Endodermal cell (in vitro differentiated cells): Measurements from ENCODE around the gene MNT. TPM values are rescaled to one million over a fixed set of nuclear protein-coding genes. Genes with fewer than 3 reads are reported as not detected.

Experiments used
- DNase-seq: peaks from one replicate; pipeline ENCODE4 v3.0.0-alpha.2; 2017
- H3K27ac ChIP-seq: 2 replicates; pipeline ENCODE4 v1.5.1; 2013; ENCODE audit warnings: mild to moderate bottlenecking, low read depth, low read length, moderate library complexity
- H3K27me3 ChIP-seq: 2 replicates; pipeline ENCODE4 v1.6.1; 2013; ENCODE audit warnings: mild to moderate bottlenecking, low read length, moderate library complexity; ENCODE audit not compliant: insufficient read depth, control insufficient read depth, poor library complexity, severe bottlenecking
- H3K36me3 ChIP-seq: 2 replicates; pipeline ENCODE4 v1.7.0; 2013; ENCODE audit warnings: mild to moderate bottlenecking, low read length, moderate library complexity; ENCODE audit not compliant: control insufficient read depth, insufficient read depth
- H3K4me1 ChIP-seq: one replicate; pipeline ENCODE4 v1.7.0; 2013; ENCODE audit warnings: low read length; ENCODE audit not compliant: control insufficient read depth, insufficient read depth
- H3K4me3 ChIP-seq: 2 replicates; pipeline ENCODE4 v1.5.1; 2013; ENCODE audit warnings: mild to moderate bottlenecking, low read length, moderate library complexity
- H3K9ac ChIP-seq: 2 replicates; pipeline ENCODE4 v1.6.1; 2013; ENCODE audit warnings: mild to moderate bottlenecking, low read length, moderate library complexity; ENCODE audit not compliant: poor library complexity, severe bottlenecking; ENCODE audit errors: extremely low read depth
- H3K9me3 ChIP-seq: 2 replicates; pipeline ENCODE4 v1.6.1; 2013; ENCODE audit warnings: mild to moderate bottlenecking, low read length, moderate library complexity; ENCODE audit not compliant: control insufficient read depth
- H3K27ac Mint-ChIP-seq: 2 replicates; pipeline ENCODE4 v1.8.0; 2020; ENCODE audit warnings: mixed read lengths
- H3K27me3 Mint-ChIP-seq: 2 replicates; pipeline ENCODE4 v1.8.0; 2021; ENCODE audit warnings: mild to moderate bottlenecking, mixed read lengths; ENCODE audit not compliant: insufficient read depth
- H3K36me3 Mint-ChIP-seq: 2 replicates; pipeline ENCODE4 v1.8.0; 2020; ENCODE audit warnings: low read depth, mixed read lengths
- H3K4me1 Mint-ChIP-seq: 2 replicates; pipeline ENCODE4 v1.8.0; 2020; ENCODE audit warnings: mixed read lengths
- H3K4me3 Mint-ChIP-seq: 2 replicates; pipeline ENCODE4 v1.8.0; 2020; ENCODE audit warnings: mild to moderate bottlenecking, moderate library complexity, mixed read lengths
- H3K9me3 Mint-ChIP-seq: 2 replicates; pipeline ENCODE4 v1.8.0; 2020; ENCODE audit warnings: mild to moderate bottlenecking, mixed read lengths
- WGBS, 2 experiments: methylation state at CpG; one replicate each; pipeline versions ENCODE4 v1.1.5 to v1.1.7; 2013; ENCODE audit warnings: missing lambda C conversion rate in 2 of 2, mixed read lengths in 1 of 2; ENCODE audit not compliant: insufficient coverage in 1 of 2, insufficient read length in 1 of 2; 5-methylcytosine and 5-hydroxymethylcytosine counted together
- total RNA-seq, 2 donors: library from RNA; stranded (reverse); fragmentation: NEBNext Ultra II Directional in 1 of 2; extraction: Animal tissue kit (Norgen Biotek cat#: 25700) in 1 of 2; gene quantifications; 2 replicates in 1 of 2; 3 replicates in 1 of 2; pipeline ENCODE4 v1.2.1, GENCODE V29; 2021
- TF ChIP-seq, protein P1 (sequence below): fragments of 200-600 bp; sonication (generic); conservative IDR thresholded peaks from 2 replicates; pipeline ENCODE4 v1.5.0; 2021; ENCODE audit warnings: antibody characterized with exemption, mild to moderate bottlenecking

Gene MNT
- total RNA-seq, 2 donors from 2014 or later, result 25.3 to 30.2 TPM

DNA sequence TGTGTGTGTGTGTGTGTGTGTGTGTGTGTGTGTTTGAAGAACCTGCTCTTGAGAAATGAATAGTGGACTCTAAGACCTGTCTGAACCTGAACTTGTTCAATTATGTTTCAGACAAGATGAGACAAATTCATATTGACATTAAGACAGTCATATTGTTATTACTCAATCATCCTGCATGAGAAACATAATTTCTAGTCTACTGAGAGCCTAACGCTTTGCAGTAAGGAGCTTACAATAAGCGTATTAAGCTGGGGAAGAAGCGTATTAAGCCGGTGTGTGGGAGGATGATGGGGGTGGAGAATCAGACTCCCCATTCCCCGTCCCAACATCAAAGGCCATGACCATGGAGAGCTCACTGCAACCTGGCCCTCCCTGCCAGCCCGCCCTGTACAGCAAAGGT, 22.4 kb upstream of the MNT start:
- Histone ChIP-seq H3K9ac (no peak overlapping the region), H3K9me3 (no peaks in the 10 kb centered on the region), H3K36me3 (peaks cover 64% of the 10 kb centered on the region), H3K4me3 (no peak overlapping the region), H3K27ac (no peak overlapping the region), H3K27me3 (no peaks in the 10 kb centered on the region), H3K4me1 (no peaks in the 10 kb centered on the region)
- Mint-ChIP-seq H3K27me3 (no peaks in the 10 kb centered on the region), H3K4me1 (no peaks in the 10 kb centered on the region), H3K36me3 (peaks cover 71% of the 10 kb centered on the region), H3K9me3 (no peaks in the 10 kb centered on the region), H3K27ac (no peak overlapping the region), H3K4me3 (no peak overlapping the region)
- 97 to 99% methylated on average over 5 to 6 of the region's 6 CpGs for WGBS, 2 experiments
- no peak for DNase-seq
- TF ChIP-seq, protein P1, sequence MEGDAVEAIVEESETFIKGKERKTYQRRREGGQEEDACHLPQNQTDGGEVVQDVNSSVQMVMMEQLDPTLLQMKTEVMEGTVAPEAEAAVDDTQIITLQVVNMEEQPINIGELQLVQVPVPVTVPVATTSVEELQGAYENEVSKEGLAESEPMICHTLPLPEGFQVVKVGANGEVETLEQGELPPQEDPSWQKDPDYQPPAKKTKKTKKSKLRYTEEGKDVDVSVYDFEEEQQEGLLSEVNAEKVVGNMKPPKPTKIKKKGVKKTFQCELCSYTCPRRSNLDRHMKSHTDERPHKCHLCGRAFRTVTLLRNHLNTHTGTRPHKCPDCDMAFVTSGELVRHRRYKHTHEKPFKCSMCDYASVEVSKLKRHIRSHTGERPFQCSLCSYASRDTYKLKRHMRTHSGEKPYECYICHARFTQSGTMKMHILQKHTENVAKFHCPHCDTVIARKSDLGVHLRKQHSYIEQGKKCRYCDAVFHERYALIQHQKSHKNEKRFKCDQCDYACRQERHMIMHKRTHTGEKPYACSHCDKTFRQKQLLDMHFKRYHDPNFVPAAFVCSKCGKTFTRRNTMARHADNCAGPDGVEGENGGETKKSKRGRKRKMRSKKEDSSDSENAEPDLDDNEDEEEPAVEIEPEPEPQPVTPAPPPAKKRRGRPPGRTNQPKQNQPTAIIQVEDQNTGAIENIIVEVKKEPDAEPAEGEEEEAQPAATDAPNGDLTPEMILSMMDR, result no peak

DNA sequence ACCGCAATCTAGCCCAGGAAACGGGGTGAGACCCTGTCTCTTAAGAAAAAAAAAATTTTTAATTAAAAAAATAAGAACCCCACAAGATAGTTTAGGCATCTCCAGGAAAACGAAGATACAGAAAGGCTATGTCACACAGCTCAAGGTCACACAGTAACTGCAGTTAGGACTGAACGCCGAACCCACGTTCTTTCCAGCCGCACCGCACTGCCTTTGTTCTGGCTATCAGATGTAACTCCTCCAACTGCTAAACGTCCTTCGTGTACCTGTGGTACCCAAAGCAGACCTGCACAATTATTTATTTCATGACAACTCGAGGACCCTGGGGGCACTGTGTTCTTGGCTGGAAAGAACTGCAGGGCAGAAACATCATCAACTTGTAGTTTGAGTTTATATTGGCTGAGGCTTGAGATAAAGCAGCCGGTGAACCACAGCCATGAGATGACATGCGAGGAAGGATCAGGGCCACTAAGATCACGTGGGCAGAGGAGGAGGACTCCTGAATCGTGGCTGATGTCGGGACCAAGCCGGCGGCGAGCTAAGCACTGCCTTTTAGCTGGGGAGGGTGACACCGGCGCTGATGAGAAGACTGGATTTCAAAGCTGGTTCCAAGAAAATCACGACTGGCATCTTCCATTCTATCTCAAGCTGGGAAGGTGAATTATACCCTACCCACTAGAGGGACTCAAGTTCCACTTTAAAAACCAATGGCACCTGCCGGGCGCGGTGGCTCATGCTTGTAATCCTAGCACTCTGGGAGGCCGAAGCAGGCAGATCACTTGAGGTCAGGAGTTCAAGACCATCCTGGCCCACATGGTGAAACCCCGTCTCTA, 20.7 kb upstream of the MNT start:
- no peaks in the 10 kb centered on the region for H3K27me3 ChIP-seq
- Mint-ChIP-seq H3K4me3 (no peak overlapping the region), H3K9me3 (no peaks in the 10 kb centered on the region), H3K27me3 (no peaks in the 10 kb centered on the region), H3K4me1 (no peaks in the 10 kb centered on the region), H3K36me3 (peaks cover 68% of the 10 kb centered on the region), H3K27ac (peak overlapping the region; percentile 23)
- TF ChIP-seq, protein P1, result peak; percentile 64
- 90 to 93% methylated on average over 25 to 27 of the region's 27 CpGs for WGBS, 2 experiments
- peaks cover 57% of the 10 kb centered on the region for H3K36me3 ChIP-seq
- DNase-seq, result peak; percentile 76
- H3K27ac ChIP-seq, result no peak overlapping the region
- no peak overlapping the region for H3K4me3 ChIP-seq
- H3K9me3 ChIP-seq, result no peaks in the 10 kb centered on the region
- no peaks in the 10 kb centered on the region for H3K4me1 ChIP-seq
- H3K9ac ChIP-seq, result no peak overlapping the region

DNA sequence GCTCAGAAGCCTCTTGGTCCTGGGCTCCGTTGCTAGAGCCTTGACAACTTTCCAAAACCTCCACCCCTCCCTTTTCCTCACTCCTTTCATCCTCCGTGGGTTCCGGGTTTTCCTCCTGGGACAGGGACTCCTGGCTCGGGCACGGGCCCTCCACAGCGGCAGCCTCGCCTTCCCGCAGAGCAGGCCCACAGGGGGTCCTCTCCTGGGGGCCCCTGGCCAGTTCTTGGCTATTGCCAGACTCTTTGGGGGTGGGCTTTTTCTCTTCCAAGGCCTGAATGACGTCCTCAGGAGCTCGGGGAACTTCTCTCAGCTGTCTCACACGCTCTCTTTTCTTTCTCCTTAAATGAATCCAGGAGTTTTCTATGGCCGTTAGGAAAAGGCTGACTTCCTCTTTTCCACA, 19.3 kb upstream of the MNT start:
- WGBS, 2 experiments, result 92 to 93% methylated on average over 2 to 12 of the region's 12 CpGs
- H3K4me3 Mint-ChIP-seq, result no peak overlapping the region
- peaks cover 52% of the 10 kb centered on the region for H3K36me3 ChIP-seq
- H3K27me3 ChIP-seq, result no peaks in the 10 kb centered on the region
- H3K9ac ChIP-seq, result no peak overlapping the region
- no peaks in the 10 kb centered on the region for H3K4me1 Mint-ChIP-seq
- TF ChIP-seq, protein P1, result no peak
- H3K9me3 Mint-ChIP-seq, result no peaks in the 10 kb centered on the region
- H3K27ac Mint-ChIP-seq, result no peak overlapping the region
- no peak for DNase-seq
- no peak overlapping the region for H3K4me3 ChIP-seq
- no peaks in the 10 kb centered on the region for H3K9me3 ChIP-seq
- no peaks in the 10 kb centered on the region for H3K27me3 Mint-ChIP-seq
- H3K27ac ChIP-seq, result no peak overlapping the region
- peaks cover 58% of the 10 kb centered on the region for H3K36me3 Mint-ChIP-seq
- no peaks in the 10 kb centered on the region for H3K4me1 ChIP-seq
